ENCODE measurements around the gene CUL1. TPM values are rescaled to one million over a fixed set of nuclear protein-coding genes. Genes with fewer than 3 reads are reported as not detected.

CUL1 gene
- total RNA-seq, 1 experiment from 2014 or later = 37.8 TPM

DNA sequence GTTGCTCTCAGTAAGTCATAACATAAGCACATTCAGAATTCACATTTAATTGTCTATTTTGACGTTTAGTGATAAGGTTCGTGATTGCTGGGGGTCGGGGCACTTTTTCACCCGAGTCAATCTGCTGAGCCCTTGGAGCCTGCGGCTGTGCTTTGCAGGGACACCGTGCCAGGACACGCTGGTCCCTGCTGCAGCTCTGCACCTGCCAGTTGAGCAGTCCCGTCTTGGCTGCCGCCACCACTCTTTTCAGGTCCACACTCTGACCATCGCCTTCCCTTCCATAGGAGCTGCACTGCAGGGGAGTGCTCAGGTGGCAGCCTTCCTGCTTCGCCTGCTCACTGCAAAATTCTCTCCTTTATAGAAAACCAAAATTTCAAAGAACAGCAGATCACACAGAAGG is 36.4 kb downstream of the CUL1 start:
- no peaks in the 10 kb centered on the region for H3K4me1 Mint-ChIP-seq (ENCODE audit: low read depth, unreplicated experiment)
- DNase-seq = no peak
- TF ChIP-seq CTCF (IDR thresholded peaks at IDR 0.05; ENCODE audit: unreplicated experiment) = no peak
- CTCF ChIA-PET = interaction anchor here (0.6 to 0.7 kb wide), 2 partner anchors 25 to 27 kb away, joined by 4 read pairs; no protein-coding TSS in a partner anchor
- BruUV-seq (replicated peaks) = no TSS peak
- no peaks in the 10 kb centered on the region for H3K27me3 Mint-ChIP-seq (ENCODE audit: unreplicated experiment)
- peaks cover 22% of the 10 kb centered on the region for H3K36me3 Mint-ChIP-seq (ENCODE audit: insufficient read depth, unreplicated experiment)
- no peak overlapping the region for H3K27ac Mint-ChIP-seq (ENCODE audit: unreplicated experiment)
- no peaks in the 10 kb centered on the region for H3K9me3 Mint-ChIP-seq (ENCODE audit: low read depth, unreplicated experiment)
- intact Hi-C loops (cut with micrococcal nuclease; ENCODE audit: unreplicated experiment) = no loop called here
- no peak overlapping the region for H3K4me3 Mint-ChIP-seq (ENCODE audit: low read depth, unreplicated experiment)

GRCh38 chr7:148735967-148736366 is 37.3 kb downstream of the CUL1 start:
- H3K36me3 Mint-ChIP-seq (ENCODE audit: insufficient read depth, unreplicated experiment) = peaks cover 22% of the 10 kb centered on the region
- H3K9me3 Mint-ChIP-seq (ENCODE audit: low read depth, unreplicated experiment) = no peaks in the 10 kb centered on the region

DNA sequence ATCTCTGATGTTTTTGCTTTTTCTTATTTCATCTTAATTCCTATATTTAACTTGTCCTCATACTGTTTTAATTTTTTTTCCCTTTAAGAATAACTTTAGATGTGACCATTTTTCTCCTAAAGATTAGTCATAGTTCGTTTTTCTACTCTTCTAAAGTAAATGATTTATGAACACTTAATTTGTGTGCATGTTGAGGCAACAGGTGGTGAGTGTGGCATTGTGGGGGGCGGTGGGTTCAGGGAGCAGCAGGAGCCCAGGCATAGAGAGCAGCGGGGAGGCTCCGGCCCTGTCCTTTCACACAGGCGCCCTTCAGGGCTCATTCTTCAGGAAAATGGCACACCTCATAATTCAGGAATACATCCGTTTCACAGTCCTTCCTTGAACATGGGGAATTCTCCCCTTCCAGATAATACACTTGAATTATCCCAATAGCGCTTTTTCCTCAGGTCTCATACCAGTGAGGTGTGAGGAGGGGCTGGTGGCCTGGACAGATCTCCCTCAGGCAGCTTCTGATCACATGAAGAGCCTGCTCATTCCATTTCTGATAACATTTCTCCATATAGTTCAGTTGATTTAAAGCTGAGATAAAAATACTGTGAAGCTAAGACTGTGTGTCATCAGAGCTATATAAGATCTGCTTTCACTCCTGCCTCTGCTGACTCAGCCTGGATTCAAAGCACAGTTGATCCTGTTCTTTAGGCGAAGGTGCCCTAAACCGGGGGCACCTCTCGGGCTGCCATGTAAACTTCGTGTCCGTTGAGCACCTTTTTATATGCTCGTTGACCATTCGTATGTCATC is 40.2 kb downstream of the CUL1 start:
- BruUV-seq (replicated peaks) = no TSS peak
- no peak overlapping the region for H3K4me3 Mint-ChIP-seq (ENCODE audit: low read depth, unreplicated experiment)
- no peaks in the 10 kb centered on the region for H3K9me3 Mint-ChIP-seq (ENCODE audit: low read depth, unreplicated experiment)
- H3K27ac Mint-ChIP-seq (ENCODE audit: unreplicated experiment) = no peak overlapping the region
- DNase-seq = no peak
- H3K4me1 Mint-ChIP-seq (ENCODE audit: low read depth, unreplicated experiment) = no peaks in the 10 kb centered on the region
- CTCF ChIA-PET = interaction anchor here (0.6 kb wide), 1 partner anchor 86 kb away, joined by 3 read pairs; no protein-coding TSS in a partner anchor
- H3K36me3 Mint-ChIP-seq (ENCODE audit: insufficient read depth, unreplicated experiment) = peaks cover 7% of the 10 kb centered on the region
- H3K27me3 Mint-ChIP-seq (ENCODE audit: unreplicated experiment) = no peaks in the 10 kb centered on the region
- intact Hi-C loops (cut with micrococcal nuclease; ENCODE audit: unreplicated experiment) = no loop called here
- no peak for TF ChIP-seq CTCF (IDR thresholded peaks at IDR 0.05; ENCODE audit: unreplicated experiment)

More at GRCh38 chr7:148735967-148736366, 37.3 kb downstream of the CUL1 start:
- no peaks in the 10 kb centered on the region for H3K4me1 Mint-ChIP-seq (ENCODE audit: low read depth, unreplicated experiment)
- H3K27me3 Mint-ChIP-seq (ENCODE audit: unreplicated experiment) = no peaks in the 10 kb centered on the region
- H3K4me3 Mint-ChIP-seq (ENCODE audit: low read depth, unreplicated experiment) = no peak overlapping the region
- CTCF ChIA-PET = interaction anchor here (0.6 to 0.7 kb wide), 2 partner anchors 24 to 28 kb away, joined by 4 read pairs; no protein-coding TSS in a partner anchor
- no TSS peak for BruUV-seq (replicated peaks)
- H3K27ac Mint-ChIP-seq (ENCODE audit: unreplicated experiment) = no peak overlapping the region
- DNase-seq = no peak
- intact Hi-C loops (cut with micrococcal nuclease; ENCODE audit: unreplicated experiment) = no loop called here
- TF ChIP-seq CTCF (IDR thresholded peaks at IDR 0.05; ENCODE audit: unreplicated experiment) = no peak

DNA sequence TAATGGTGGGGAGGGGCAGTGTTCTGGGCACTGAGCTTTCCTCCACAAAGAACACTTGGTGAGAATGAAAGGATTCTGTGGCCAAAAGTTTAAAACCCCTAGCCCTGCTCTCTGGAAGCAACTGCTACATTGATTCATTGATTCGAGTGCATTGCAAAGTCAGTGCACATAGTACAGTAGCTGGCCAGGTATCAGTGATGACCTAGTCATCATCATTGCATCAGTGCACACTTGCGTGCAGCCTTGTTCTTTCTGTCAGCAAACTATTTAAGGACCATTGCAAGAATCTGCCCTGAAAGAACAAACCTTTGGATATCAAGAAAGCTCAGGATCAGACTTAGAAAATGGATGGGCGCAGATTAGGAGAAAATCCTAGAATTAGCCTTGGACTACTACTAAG is 47.4 kb downstream of the CUL1 start:
- Mint-ChIP-seq H3K27ac (ENCODE audit: unreplicated experiment) (no peak overlapping the region), H3K27me3 (ENCODE audit: unreplicated experiment) (no peaks in the 10 kb centered on the region), H3K4me3 (ENCODE audit: low read depth, unreplicated experiment) (no peak overlapping the region), H3K9me3 (ENCODE audit: low read depth, unreplicated experiment) (no peaks in the 10 kb centered on the region), H3K4me1 (ENCODE audit: low read depth, unreplicated experiment) (peaks cover 16% of the 10 kb centered on the region), H3K36me3 (ENCODE audit: insufficient read depth, unreplicated experiment) (peaks cover 20% of the 10 kb centered on the region)
- intact Hi-C loops (cut with micrococcal nuclease; ENCODE audit: unreplicated experiment) = no loop called here
- BruUV-seq (replicated peaks) = no TSS peak
- DNase-seq = no peak
- no peak for TF ChIP-seq CTCF (IDR thresholded peaks at IDR 0.05; ENCODE audit: unreplicated experiment)
- CTCF ChIA-PET = interaction anchor here (0.6 kb wide), 1 partner anchor 135 kb away, joined by 3 read pairs; no protein-coding TSS in a partner anchor

Measured in Calu3 (cell line).